Endothelial cell of umbilical vein (primary cell): ENCODE data around the gene SIPA1L2. TPM values are rescaled to one million over a fixed set of nuclear protein-coding genes. Genes with fewer than 3 reads are reported as not detected.

ENCODE experiments used
- BruUV-seq: library from RNA; stranded (reverse); fragments of 400-500 nt; replicated peaks from 2 replicates; lab custom pipeline; 2021; lab: Mats Ljungman, UMichigan
- CTCF ChIA-PET: fragments of 300-600, 350-600 bp; sonication (Branson Sonifier 250); formaldehyde crosslinking; loops from one replicate; lab custom pipeline; 2021; ENCODE audit warnings: antibody characterized with exemption, inconsistent platforms; lab: Charles Lee
- POLR2A ChIA-PET: fragments of 300-600, 350-600 bp; sonication (Branson Sonifier 250); formaldehyde crosslinking; loops from one replicate; lab custom pipeline; 2021; ENCODE audit warnings: antibody characterized with exemption, inconsistent platforms; lab: Charles Lee
- DNase-seq: peaks from one replicate; pipeline ENCODE4 v3.0.0-alpha.2; 2011; ENCODE audit warnings: low read depth, low spot score
- FAIRE-seq: peaks from 2 replicates; lab custom pipeline; 2011; peaks lifted over from hg19 to GRCh38; lab: Jason Lieb, UNC
- H2AFZ ChIP-seq: 2 replicates; pipeline ENCODE4 v1.6.0; 2012; ENCODE audit warnings: low read depth, low read length, control low read depth, inconsistent platforms
- H3K27ac ChIP-seq: 2 replicates; pipeline ENCODE4 v1.5.1; 2011; ENCODE audit warnings: low read depth, mild to moderate bottlenecking, control low read depth, low read length, moderate library complexity; ENCODE audit not compliant: insufficient read depth
- H3K27me3 ChIP-seq, 2 experiments: 2 replicates each; pipeline versions ENCODE4 v1.6.0 to v1.6.1; 2011; ENCODE audit warnings: low read length in 2 of 2, mixed read lengths in 1 of 2; ENCODE audit not compliant: control insufficient read depth in 2 of 2, insufficient read depth in 2 of 2
- H3K36me3 ChIP-seq, 2 experiments: 2 replicates in 1 of 2; 3 replicates in 1 of 2; pipeline ENCODE4 v1.5.1; 2011; ENCODE audit warnings: low read length in 2 of 2, mild to moderate bottlenecking in 1 of 2, moderate library complexity in 1 of 2; ENCODE audit not compliant: control insufficient read depth in 2 of 2, insufficient read depth in 2 of 2; ENCODE audit errors: extremely low read depth in 1 of 2
- H3K4me1 ChIP-seq: 3 replicates; pipeline ENCODE4 v1.5.1; 2011; ENCODE audit warnings: mild to moderate bottlenecking, low read length; ENCODE audit not compliant: control insufficient read depth, insufficient read depth; ENCODE audit errors: extremely low read depth
- H3K4me2 ChIP-seq: 2 replicates; pipeline ENCODE4 v1.6.1; 2011; ENCODE audit warnings: low read length, control low read depth, mixed read lengths; ENCODE audit not compliant: insufficient read depth
- H3K4me3 ChIP-seq, 3 experiments: fragments of 200-600 bp in 1 of 3; sonication (generic), shearing (Covaris generic) in 1 of 3; replicated peaks in 1 of 3; 2 replicates each; pipeline ENCODE4 v1.5.1; 2011 to 2016; ENCODE audit warnings: control low read depth in 3 of 3, low read length in 3 of 3, mild to moderate bottlenecking in 2 of 3, inconsistent platforms in 1 of 3, low read depth in 1 of 3, moderate library complexity in 1 of 3; ENCODE audit not compliant: insufficient read depth in 1 of 3
- H3K79me2 ChIP-seq: 2 replicates; pipeline ENCODE4 v1.6.0; 2012; ENCODE audit warnings: low read length, inconsistent platforms; ENCODE audit not compliant: control insufficient read depth, insufficient read depth
- H3K9ac ChIP-seq: replicated peaks from 2 replicates; pipeline ENCODE3; 2011; ENCODE audit warnings: low read length, control low read depth; ENCODE audit not compliant: insufficient read depth; ENCODE audit errors: extremely low read depth
- H3K9me1 ChIP-seq: replicated peaks from 3 replicates; pipeline ENCODE4 v1.6.0; 2011; ENCODE audit warnings: mild to moderate bottlenecking, low read length; ENCODE audit not compliant: control insufficient read depth, insufficient read depth; ENCODE audit errors: extremely low read depth
- H3K9me3 ChIP-seq: replicated peaks from 2 replicates; pipeline ENCODE4 v1.5.1; 2012; ENCODE audit warnings: low read length, inconsistent platforms; ENCODE audit not compliant: control insufficient read depth, insufficient read depth
- H4K20me1 ChIP-seq: replicated peaks from 2 replicates; pipeline ENCODE3; 2011; ENCODE audit warnings: mild to moderate bottlenecking, low read length; ENCODE audit not compliant: control insufficient read depth, insufficient read depth; ENCODE audit errors: extremely low read depth
- CTCF ChIP-seq, 2 donors: IDR thresholded peaks; 1 replicate in 1 of 2; 2 replicates in 1 of 2; pipeline ENCODE4 v1.5.1; 2011; ENCODE audit warnings: low read length in 2 of 2, mild to moderate bottlenecking in 2 of 2, moderate library complexity in 2 of 2, control low read depth in 1 of 2, inconsistent platforms in 1 of 2, low read depth in 1 of 2; ENCODE audit not compliant: insufficient read depth in 1 of 2; ENCODE audit errors: extremely low read depth in 1 of 2
- EZH2 ChIP-seq: IDR thresholded peaks from 2 replicates; pipeline ENCODE4 v1.6.1; 2012; ENCODE audit warnings: borderline replicate concordance, low read depth, mild to moderate bottlenecking, moderate library complexity, low read length, inconsistent platforms; ENCODE audit not compliant: severe bottlenecking
- FOS ChIP-seq: IDR thresholded peaks from 2 replicates; pipeline ENCODE4 v1.6.1; 2011; ENCODE audit warnings: mild to moderate bottlenecking, low read length, moderate library complexity, borderline replicate concordance; ENCODE audit not compliant: insufficient read depth
- GATA2 ChIP-seq: IDR thresholded peaks from 2 replicates; pipeline ENCODE4 v1.7.0; 2011; ENCODE audit warnings: low read depth, mild to moderate bottlenecking, moderate library complexity, mixed read lengths, low read length; ENCODE audit not compliant: insufficient read length, insufficient read depth
- JUN ChIP-seq: IDR thresholded peaks from 2 replicates; pipeline ENCODE4 v1.6.1; 2011; ENCODE audit warnings: borderline replicate concordance, low read depth; ENCODE audit not compliant: insufficient read length, insufficient read depth
- MAX ChIP-seq: IDR thresholded peaks from 2 replicates; pipeline ENCODE4 v1.6.1; 2011; ENCODE audit not compliant: insufficient read depth, insufficient read length
- MYC ChIP-seq: IDR thresholded peaks from one replicate; pipeline ENCODE4 v1.6.1; 2011; ENCODE audit warnings: mild to moderate bottlenecking, low read depth, low read length
- POLR2A ChIP-seq: IDR thresholded peaks from 2 replicates; pipeline ENCODE4 v1.6.1; 2012; ENCODE audit warnings: low read depth, mild to moderate bottlenecking, control low read depth, low read length
- POLR2AphosphoS5 ChIP-seq: IDR thresholded peaks from 2 replicates; pipeline ENCODE4 v1.6.1; 2012; ENCODE audit warnings: low read depth, mild to moderate bottlenecking, control low read depth, low read length, moderate library complexity; ENCODE audit not compliant: insufficient read depth
- dilution Hi-C: fragments of 300-500 bp; cut with MboI; formaldehyde crosslinking; loops from one replicate; pipeline ENCODE4 v1.15.0; 2019; ENCODE audit warnings: low sequenced_read_pairs; ENCODE audit not compliant: extremely low pct_ligation_motif_present
- intact Hi-C: fragments of 100-400 bp; cut with micrococcal nuclease; formaldehyde crosslinking; loops from one replicate; pipeline ENCODE4 v1.10.0; 2022
- polyA plus RNA-seq, 4 experiments: library from polyadenylated mRNA; depleted of rRNA in 3 of 4; stranded (reverse) in 3 of 4; unstranded in 1 of 4; fragments of >200 nt; gene quantifications; 2 replicates each; pipeline versions ENCODE4 v1.2.1 to v1.2.3, GENCODE V29; 2011 to 2012; ENCODE audit warnings: missing spikeins in 1 of 4
- total RNA-seq: library from RNA; stranded (reverse); gene quantifications from 2 replicates; pipeline ENCODE4 v1.2.3, GENCODE V29; 2021

The SIPA1L2 gene
- total and polyA plus RNA-seq, 2 donors (not counting 3 experiments of a cell fraction or from before 2014, with no cell fraction given) = 3.6 to 12.8 TPM

- no peak overlapping the region for H3K4me2 ChIP-seq
- peak; percentile 37 for FAIRE-seq
Observed at GRCh38 chr1:232599178-232600041, 30.5 kb downstream of the SIPA1L2 start.

More at GRCh38 chr1:232599178-232600041, 30.5 kb downstream of the SIPA1L2 start:
- TF ChIP-seq CTCF (IDR thresholded peaks at IDR 0.05; ENCODE audit: extremely low read depth in 1 of 2, insufficient read depth in 1 of 2, low read depth in 1 of 2, low read length in 2 of 2) = no peak
- no peak for TF ChIP-seq MAX
- TF ChIP-seq FOS = no peak
- no peak for TF ChIP-seq EZH2
- no peak for TF ChIP-seq JUN
- no peak for TF ChIP-seq GATA2
- TF ChIP-seq POLR2AphosphoS5 = no peak
- no peak for TF ChIP-seq MYC
- TF ChIP-seq POLR2A = no peak
- H3K79me2 ChIP-seq = no peaks in the 10 kb centered on the region
- H3K27me3 ChIP-seq = no peaks in the 10 kb centered on the region
- peaks cover 2% of the 10 kb centered on the region for H3K4me1 ChIP-seq
- no TSS peak for BruUV-seq
- no peak overlapping the region for H3K9ac ChIP-seq
- intact Hi-C loops = loop anchor here (1.0 kb wide), 1 partner anchor 9 kb away; no protein-coding TSS in a partner anchor
- H3K27ac ChIP-seq = no peak overlapping the region
- no peaks in the 10 kb centered on the region for H3K9me3 ChIP-seq
- POLR2A ChIA-PET = no interaction called here
- H2AFZ ChIP-seq = no peak overlapping the region
- no peaks in the 10 kb centered on the region for H3K9me1 ChIP-seq
- DNase-seq = no peak
- no peak overlapping the region for H3K4me3 ChIP-seq
- dilution Hi-C loops = no loop called here
- CTCF ChIA-PET = interaction anchor here (0.6 to 1.6 kb wide), 3 partner anchors 125 to 1004 kb away, joined by 3 to 4 read pairs (median 3); no protein-coding TSS in a partner anchor
- no peaks in the 10 kb centered on the region for H3K36me3 ChIP-seq
- no peaks in the 10 kb centered on the region for H4K20me1 ChIP-seq
